Left kidney (tissue), 8 donors: ENCODE measurements around the gene PYGB. TPM values are rescaled to one million over a fixed set of nuclear protein-coding genes. Genes with fewer than 3 reads are reported as not detected.

Source experiments
- DNase-seq: peaks from one replicate; pipeline ENCODE4 v3.0.0-alpha.2; 2013
- long read RNA-seq, 8 donors: transcript quantifications; one replicate each; lab custom pipeline, GENCODE V29; 2026
- polyA plus RNA-seq: library from polyadenylated mRNA; unstranded; fragments of 120-200 nt; gene quantifications from one replicate; pipeline ENCODE4 v1.2.1, GENCODE V29; 2013; ENCODE audit not compliant: insufficient read length

The PYGB gene
- polyA plus RNA-seq = 47.0 TPM
- long read RNA-seq, donor 1, full-length matches to known transcripts = 6 of 23 reads
- long read RNA-seq, donor 1, partial matches to known transcripts = 12 of 23 reads
- long read RNA-seq, donor 1, other reads (novel, unspliced or antisense) = 5 of 23 reads
- long read RNA-seq, donor 2, full-length matches to known transcripts = 6 of 36 reads
- long read RNA-seq, donor 2, partial matches to known transcripts = 5 of 36 reads
- long read RNA-seq, donor 2, other reads (novel, unspliced or antisense) = 25 of 36 reads
- long read RNA-seq, donor 3, full-length matches to known transcripts = 4 of 13 reads
- long read RNA-seq, donor 3, partial matches to known transcripts = 9 of 13 reads
- long read RNA-seq, donor 3, other reads (novel, unspliced or antisense) = 0 of 13 reads
- long read RNA-seq, donor 4 = 0 reads
- long read RNA-seq, donor 5, full-length matches to known transcripts = 9 of 38 reads
- long read RNA-seq, donor 5, partial matches to known transcripts = 0 of 38 reads
- long read RNA-seq, donor 5, other reads (novel, unspliced or antisense) = 29 of 38 reads
- long read RNA-seq, donor 6, full-length matches to known transcripts = 7 of 19 reads
- long read RNA-seq, donor 6, partial matches to known transcripts = 0 of 19 reads
- long read RNA-seq, donor 6, other reads (novel, unspliced or antisense) = 12 of 19 reads
- long read RNA-seq, donor 7, full-length matches to known transcripts = 14 of 34 reads
- long read RNA-seq, donor 7, partial matches to known transcripts = 0 of 34 reads
- long read RNA-seq, donor 7, other reads (novel, unspliced or antisense) = 20 of 34 reads
- long read RNA-seq, donor 8, full-length matches to known transcripts = 3 of 11 reads
- long read RNA-seq, donor 8, partial matches to known transcripts = 0 of 11 reads
- long read RNA-seq, donor 8, other reads (novel, unspliced or antisense) = 8 of 11 reads

DNA sequence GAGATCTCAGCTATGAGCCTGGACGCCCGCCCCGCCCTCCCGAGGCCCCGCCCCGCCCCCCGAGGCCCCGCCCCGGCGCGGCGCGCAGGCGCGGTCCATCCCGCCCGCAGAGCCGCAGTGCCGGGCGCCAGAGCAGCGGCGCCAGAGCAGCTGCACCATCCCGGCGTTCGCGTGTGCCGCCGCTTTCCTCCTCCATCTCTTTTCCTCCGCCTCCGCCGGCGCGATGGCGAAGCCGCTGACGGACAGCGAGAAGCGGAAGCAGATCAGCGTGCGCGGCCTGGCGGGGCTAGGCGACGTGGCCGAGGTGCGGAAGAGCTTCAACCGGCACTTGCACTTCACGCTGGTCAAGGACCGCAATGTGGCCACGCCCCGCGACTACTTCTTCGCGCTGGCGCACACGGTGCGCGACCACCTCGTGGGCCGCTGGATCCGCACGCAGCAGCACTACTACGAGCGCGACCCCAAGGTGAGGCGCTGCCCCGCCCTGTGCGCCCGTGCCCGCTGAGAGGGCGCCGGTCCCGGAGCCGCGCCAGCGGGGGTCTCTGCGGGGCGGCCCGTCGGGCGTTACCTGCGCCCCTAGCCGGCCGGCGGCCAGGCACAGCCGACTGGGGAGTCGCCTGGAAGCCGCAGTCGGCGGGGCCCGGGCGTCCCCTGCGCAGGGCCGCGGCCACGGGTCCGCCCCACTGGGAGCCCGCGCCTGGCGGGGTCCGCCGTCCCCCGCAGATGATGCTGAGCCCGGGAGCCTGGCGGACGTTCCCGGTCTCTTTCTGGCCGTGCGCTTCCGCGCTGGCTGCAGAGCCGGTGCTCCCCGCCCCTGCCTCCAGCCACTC, at the start of gene PYGB:
TSS of gene PYGB (plus strand) at position 130 of the 830 bp plus-strand sequence. CDS start at position 224, 94 bp downstream.
- peak; percentile 74 for DNase-seq

DNA sequence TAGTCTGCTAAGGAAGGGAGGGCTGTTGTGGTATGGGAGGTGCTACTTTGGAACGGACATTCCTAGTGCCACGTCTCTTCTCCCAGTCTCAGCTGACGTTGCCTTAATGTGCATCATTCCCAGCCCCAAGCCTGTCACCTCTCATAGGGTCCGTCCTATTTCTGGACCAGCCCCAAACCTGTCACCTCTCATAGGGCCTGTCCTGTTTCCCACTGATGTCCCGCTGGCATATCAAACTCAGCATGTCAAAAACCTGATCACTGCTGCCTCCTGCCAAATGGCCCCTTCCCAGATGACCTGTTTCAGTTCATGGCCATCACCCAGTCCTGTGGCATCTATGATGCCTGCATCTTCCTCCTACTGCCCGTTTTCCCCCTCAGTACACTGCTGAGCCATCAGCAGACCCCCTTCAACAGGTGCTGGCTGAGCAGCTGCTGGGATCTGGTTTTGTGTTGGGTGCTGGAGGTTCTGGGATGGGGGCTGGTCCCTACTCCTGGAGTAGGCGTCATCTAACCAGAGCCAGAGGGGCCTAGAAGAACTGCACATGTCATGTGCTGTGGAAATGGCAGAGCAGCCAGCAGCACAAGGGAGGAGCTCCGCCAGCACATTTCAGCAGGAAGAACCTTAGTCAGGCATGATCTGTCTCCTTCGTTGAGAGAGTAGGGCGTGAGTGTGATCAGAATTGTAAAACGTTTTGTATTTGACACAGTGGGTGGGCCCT, 49.1 kb upstream of the PYGB start:
- DNase-seq = no peak

DNA sequence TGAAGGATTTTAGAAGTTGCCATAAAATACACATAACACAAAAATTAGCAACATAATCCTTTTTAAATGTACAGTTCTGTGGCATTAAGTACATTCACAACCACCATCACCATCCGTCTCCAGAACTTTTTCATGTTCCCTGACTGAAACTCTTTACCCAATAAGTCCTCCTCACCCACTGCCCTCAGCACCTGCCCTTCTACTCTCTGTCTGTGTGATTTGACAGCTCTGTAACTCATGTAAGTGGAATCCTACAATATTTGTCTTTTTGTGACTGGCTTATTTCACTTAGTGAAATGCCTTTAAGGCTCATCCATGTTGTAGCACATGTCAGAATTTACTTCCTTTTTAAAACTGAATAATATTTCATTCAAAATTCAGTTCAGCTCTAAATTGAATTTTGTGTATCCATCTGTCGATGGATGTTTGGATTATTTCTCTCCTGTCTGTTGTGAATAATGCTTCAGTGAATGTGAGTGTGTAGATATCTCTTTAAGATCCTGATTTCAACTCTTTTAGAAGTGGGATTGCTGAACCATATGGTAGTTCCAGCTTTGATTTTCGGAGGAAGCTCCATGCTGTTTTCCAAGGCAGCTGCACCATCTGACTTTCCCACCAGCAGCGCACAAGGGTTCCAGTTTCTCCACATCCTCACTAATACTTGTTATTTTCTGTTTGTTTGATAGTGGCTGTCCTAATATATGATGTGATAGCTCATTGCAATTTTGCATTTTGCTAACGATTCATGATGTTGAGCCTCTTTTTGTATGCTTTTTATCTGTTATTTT, 48.2 kb upstream of the PYGB start:
- DNase-seq = no peak

DNA sequence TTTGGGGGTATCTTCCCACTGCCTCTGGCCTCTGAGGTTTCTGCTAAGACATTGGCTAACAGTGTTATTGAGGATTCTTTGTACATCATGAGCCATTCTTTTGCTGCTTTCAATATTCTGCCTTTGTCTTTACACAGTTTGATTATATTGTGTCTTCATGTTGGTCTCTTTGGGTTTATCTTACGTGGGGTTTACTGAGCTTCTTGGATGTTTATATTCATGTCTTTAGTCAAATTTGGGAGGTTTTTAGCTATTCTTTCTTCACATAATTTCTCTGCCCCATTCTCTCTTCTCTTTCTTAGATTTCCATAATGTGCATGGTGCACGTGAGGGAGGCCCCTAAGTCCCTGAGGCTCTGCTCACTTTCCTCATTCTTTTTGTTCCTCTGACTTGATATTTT, 44.8 kb upstream of the PYGB start:
- DNase-seq = no peak

DNA sequence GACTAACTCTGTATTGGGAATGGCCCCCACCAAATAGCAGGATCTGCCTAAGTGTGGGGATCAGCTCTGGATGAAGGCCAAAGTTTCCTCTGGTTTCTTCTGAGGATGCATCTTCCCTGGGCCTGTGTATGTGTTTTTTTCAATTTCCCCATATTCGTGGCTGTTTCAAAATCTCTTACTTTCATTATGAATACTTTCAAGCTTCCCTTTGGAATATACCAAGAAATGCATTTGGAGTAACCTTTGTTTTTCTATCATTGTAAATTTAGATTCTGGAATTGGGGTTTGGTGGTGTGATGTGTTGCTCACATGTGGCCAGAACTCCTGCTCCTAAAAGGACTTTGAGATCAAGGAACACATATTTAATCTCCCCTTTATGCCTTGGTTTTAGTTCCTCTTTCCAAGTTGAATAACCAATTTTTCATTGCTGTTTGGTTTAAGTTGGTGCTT, 44.0 kb upstream of the PYGB start:
- DNase-seq = no peak

DNA sequence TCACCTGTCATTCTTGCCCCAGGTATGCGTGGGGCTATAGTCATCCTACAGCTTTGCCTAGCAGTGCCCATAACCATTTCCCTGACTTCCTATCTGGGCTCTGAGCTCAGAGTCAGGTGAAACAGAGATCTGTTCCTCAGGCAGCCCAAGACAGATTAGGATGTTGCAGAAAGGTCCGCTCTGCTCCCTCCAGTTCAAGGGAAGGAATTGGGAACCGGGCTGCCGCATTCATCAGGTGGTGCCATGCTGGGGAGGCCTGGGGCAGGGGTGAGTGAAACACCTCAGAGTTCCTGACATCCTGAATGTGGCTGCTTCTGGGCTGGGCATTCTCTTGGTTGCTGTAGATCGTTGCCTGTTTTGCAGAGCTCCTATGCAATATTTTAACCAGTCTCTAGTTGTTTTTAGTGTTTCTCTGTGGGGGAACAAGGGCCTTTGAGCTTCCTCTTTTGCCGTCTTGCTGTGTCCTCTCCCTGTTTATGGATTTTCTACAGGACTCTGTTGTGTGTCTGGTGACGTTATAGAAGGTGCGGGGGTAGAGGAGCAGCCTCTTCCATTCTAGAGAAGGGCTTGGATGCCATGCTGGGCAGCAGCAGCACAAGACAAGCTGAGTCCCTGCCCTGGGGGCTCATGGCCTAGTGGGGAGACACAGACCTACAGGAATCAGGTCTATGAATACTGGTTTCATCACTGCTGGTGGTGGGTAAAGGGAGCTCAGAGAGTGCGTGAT, 43.2 kb upstream of the PYGB start:
- no peak for DNase-seq

DNA sequence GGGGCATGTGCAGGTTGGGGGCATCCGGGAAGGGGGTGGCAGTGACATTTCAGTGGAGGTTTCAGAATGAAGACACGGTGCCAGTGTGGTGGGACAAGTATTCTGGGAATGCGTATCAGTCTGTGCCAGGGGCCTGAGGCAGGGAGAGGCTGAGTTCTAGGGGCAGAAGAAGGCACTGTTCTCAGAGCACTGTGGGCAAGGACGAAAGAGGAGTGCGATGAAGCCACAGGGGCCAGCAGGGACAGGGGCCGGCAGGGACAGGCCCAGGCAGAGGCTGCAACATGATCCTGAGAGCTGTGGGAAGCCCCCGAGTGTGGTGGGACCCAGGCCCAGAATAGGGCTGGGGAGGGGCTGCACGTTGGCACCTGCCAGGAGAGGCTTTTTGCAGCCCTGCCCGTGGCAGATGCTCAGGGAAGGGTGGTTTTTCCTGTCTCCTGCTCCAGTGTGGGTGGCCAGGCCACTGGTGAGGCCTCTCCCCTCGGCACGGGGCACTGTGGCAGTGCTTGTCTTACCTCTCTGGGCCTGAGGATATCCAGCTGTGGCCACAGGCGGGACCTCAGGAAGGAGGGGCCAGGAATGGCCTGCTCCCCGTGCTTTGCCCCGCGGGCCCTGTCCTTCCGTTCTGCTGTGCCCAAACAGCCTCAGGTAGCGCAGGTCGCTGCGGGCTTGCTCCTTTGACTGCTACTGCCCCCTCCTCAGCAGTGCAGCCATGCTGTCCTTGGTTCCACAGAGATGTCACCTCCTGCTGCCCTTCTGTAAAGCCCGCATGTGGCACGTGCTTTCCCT, 42.4 kb upstream of the PYGB start:
- no peak for DNase-seq

DNA sequence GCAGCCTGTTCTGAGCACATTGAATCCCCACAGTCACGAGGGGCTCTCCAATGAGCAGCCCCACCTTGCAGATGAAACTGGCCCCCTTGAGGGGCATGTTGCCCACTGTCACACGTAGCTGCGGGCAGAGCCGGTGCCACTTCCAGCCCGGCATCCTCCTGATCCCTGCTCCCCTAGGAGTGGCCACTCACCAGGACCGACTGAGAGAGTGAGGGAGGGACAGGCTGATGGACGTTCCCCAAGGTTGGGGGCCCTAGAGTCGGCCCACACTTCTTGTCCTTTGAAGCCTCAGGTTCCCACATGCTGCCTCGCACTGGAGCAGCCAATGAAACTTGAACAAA, 41.9 kb upstream of the PYGB start:
- DNase-seq = no peak

DNA sequence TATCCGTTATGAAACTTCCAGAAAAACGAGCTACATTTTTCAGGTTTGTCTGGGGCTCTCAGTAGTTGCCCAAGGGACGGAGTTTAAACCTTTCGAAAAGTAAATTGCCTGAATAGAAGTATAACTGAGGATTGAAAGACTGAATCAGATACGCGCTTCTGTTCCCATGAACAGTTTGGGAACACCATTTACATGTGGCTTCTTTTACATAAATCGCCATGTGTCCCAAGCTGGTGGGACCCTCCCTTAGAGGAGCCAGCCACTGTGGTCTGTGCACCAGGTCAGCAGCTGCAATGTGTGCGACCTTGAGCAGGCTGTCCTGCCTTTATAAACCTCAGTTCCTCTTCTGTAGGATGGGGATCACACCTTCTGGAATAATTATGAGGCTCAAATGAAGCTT, 41.3 kb upstream of the PYGB start:
- DNase-seq = no peak

DNA sequence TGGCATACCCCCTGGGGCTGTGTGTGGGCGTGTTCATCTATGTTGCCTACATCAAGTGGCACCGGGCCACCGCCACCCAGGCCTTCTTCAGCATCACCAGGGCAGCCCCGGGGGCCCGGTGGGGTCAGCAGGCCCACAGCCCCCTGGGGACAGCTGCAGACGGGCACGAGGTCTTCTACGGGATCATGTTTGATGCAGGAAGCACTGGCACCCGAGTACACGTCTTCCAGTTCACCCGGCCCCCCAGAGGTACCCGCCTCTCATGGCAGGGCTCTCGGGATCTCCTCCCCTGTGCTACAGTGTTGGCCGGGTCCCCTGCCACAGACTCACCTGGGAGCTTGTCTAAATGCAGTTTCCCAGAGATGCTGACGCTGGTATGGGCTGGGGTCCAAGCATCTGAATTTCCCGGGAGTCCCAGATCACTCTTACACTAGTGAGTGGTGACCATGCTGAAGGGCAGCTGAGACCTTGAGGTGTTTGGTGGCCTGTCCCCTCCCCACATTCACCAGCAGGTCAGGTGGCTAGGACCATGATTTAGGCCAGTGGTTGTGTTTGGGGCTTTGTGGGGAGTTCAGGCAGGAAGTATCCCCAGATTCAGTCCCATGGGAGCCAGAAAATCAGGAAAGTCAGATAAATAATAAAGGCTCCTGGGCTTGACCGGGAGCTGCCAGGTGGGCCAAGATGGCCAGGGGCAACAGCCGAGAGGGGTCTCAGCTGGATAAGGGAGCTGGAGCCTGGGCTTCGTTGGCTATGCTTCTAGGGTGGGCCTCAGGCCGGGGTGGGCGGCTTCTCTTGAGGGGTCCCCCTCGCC, 40.5 kb upstream of the PYGB start:
- no peak for DNase-seq

DNA sequence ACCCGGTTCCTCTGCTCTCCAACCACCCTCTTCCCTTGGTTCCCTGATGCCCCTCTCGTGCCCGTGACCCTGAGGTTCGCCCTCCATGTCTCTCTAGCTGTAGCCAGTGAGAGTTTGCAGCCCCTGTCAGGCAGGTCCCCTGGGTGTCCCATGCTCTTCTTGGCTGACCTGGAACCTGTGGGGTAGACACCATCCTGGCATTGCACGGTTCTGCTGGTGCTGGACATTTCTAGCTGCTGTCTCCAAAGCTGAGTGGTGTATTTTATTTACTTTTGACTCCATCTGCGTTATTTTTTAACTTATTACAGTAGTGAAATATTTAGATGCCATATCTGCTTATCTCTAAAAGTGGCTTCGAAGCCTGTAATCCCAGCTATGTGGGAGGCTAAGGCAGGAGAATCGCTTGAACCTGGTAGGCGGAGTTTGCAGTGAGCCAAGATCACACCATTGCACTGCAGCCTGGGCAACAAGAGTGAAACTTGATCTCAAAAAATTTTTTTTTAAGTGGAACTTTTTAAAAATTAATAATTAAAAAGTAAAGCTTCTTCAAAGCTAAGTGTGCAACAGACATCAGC, 39.8 kb upstream of the PYGB start:
- no peak for DNase-seq

DNA sequence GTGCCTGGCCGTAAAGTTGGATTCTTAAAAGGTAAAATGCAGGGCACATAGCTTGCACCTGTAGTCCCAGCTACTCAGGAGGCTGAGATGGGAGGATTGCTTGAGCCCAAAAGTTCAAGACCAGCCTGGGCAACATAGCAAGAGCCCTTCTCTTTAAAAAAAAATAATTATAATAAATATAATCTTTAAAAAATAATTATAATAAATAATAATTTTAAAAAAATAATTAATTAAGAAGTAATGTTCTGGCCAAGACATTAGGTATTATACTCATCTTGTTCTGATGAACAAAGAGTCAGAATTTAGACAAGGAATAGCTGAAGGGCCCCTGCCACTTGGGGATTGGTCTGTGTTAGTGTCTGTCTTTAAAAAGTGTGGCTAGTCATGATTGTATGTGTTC, 38.5 kb upstream of the PYGB start:
- DNase-seq = no peak

DNA sequence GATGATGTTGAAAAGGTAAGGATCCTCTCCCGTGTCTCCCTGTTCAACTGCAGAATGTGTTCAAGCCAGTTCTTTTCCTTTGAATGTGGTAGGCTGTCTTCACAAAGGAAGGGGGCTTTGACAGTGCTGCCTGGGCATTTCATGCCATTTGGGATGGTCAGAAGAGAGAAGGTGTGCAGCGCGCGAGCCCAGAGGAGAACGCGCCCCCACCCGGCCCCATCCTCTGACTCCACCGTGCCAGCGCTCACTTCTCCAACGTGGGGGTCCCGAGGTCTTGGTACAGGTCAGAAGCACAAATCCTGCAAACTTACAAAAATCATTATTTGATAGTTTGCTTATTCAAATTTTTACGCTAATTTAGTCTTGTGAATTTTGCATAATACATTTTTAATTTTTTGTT, 38.0 kb upstream of the PYGB start:
- DNase-seq = no peak

DNA sequence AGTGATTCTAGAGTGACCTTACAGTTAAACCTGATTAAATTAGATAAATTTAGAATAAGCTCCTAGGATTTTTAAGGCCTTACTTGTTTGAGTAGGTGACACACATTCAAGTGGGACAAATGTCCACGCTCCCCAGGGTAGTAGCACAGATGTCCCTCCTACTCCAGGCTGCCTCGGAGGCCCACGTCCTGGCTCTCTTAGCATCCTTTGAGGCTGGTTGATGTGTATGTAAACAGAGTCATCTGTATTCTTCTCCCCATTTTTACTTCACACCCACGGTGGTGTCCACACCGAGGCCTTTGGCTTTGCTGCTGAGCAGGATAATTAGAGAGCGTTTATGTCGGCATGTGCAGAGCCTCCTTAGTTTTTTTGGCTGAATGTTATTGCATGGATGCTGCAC, 36.6 kb upstream of the PYGB start:
- no peak for DNase-seq

DNA sequence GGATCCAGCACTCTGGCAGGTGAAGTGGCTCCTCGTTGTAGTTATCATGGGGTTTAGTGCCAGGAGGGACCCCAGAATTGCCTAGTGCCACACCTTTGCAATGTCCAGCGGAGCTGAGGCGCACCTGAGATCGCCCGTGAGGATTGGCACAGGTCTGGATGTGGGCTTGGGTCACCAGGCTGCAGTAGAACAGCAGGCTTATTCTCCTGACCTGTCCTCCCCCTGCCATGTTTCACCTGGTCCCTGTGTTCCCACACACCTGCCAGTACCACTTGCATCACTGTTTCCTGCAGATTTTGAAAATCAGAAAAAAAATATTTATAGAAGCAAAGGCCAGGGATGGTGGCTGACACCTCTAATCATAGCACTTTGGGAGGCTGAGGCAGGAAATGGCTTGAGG, 35.6 kb upstream of the PYGB start:
- no peak for DNase-seq

DNA sequence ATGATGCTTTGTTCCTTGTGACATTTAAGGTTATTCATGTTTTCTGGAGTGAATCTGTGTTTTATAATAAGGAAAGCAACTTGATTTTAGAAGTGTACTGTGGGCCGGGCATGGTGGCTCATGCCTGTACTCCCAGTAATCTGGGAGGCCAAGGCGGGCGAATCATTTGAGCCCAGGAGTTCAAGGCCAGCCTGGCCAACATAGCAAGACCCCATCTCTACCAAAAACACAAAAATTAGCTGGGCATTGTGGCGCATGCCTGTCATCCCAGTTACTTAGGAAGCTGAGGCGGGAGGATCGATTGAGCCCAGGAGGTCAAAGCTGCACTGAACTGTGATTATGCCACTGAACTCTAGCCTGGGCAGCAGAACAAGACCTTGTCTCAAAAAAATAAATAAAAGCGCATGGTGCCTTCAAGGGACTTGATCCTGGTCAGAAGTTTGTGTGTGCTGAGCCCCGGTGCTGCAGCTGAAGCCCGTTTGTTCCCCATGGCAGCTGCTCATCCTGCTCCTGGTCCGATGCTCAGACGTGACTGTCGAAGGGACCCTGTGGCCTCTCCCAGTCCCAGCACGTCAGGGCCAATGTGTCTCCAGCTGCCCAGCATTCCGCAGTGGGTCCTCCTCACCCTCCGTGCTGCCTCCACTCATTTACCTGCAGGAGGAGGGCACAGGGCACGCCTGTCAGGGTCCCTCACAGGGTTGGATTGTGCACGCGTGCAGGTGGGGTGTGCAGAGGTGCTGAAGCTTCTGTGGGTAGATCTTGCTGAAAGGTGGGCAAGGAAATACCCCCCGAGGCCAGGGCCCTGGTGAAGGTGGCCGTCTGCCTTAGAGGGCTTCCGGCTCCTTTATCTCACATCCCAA, 34.1 kb upstream of the PYGB start:
- DNase-seq = no peak

DNA sequence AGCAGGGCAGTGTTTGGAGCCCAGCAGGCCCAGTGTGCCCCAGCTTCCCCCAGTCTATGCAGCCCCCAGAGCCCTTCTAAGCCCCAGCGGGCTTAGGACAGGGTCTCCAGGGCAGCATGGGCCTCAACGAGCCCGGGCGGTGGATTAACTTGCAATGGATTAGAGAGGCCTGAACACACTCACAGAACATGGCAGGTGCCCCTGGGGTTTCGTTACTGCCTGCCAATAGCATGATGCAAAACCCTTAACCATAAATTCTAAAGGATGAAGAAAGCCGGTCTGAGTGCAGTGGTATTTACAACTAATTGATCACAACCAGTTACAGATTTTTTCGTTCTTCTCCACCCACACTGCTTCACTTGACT, 33.5 kb upstream of the PYGB start:
- DNase-seq = no peak
